Neuronal stem cell (in vitro differentiated cells): ENCODE data around the gene SLC25A22.
A peak's percentile ranks its signal among the peaks of the same experiment; 100 is the strongest.

ENCODE experiments used
- DNase-seq: peaks from one replicate; pipeline ENCODE4 v3.0.0-alpha.2; 2013; ENCODE audit warnings: low spot score
- H2AFZ ChIP-seq: one replicate; pipeline ENCODE4 v1.6.1; 2013; ENCODE audit warnings: mild to moderate bottlenecking, low read length, inconsistent platforms
- H2AK5ac ChIP-seq: 2 replicates; pipeline ENCODE4 v1.6.1; 2013; ENCODE audit warnings: low read depth, mild to moderate bottlenecking, inconsistent platforms, low read length, moderate library complexity, mixed read lengths
- H2BK120ac ChIP-seq: 2 replicates; pipeline ENCODE4 v1.6.1; 2013; ENCODE audit warnings: low read depth, mild to moderate bottlenecking, inconsistent platforms, low read length, moderate library complexity, mixed read lengths
- H2BK12ac ChIP-seq: one replicate; pipeline ENCODE4 v1.6.1; 2013; ENCODE audit warnings: low read length, inconsistent platforms
- H2BK15ac ChIP-seq: 2 replicates; pipeline ENCODE4 v1.6.1; 2013; ENCODE audit warnings: mild to moderate bottlenecking, low read length, inconsistent platforms, mixed read lengths
- H2BK5ac ChIP-seq: one replicate; pipeline ENCODE4 v1.6.1; 2013; ENCODE audit warnings: inconsistent platforms, mild to moderate bottlenecking, low read length, moderate library complexity
- H3K14ac ChIP-seq: one replicate; pipeline ENCODE4 v1.6.1; 2013; ENCODE audit warnings: low read length, inconsistent platforms
- H3K18ac ChIP-seq: 2 replicates; pipeline ENCODE4 v1.6.1; 2013; ENCODE audit warnings: low read length, inconsistent platforms
- H3K23ac ChIP-seq: 2 replicates; pipeline ENCODE4 v1.6.1; 2013; ENCODE audit warnings: low read depth, mild to moderate bottlenecking, mixed read lengths, low read length, inconsistent platforms; ENCODE audit not compliant: poor library complexity
- H3K27ac ChIP-seq: replicated peaks from 3 replicates; pipeline ENCODE4 v1.5.1; 2013; ENCODE audit warnings: low read length, inconsistent platforms
- H3K27me3 ChIP-seq, 3 experiments: 2 replicates each; pipeline ENCODE4 v1.6.1; 2013; ENCODE audit warnings: low read length in 3 of 3, mild to moderate bottlenecking in 2 of 3, inconsistent platforms in 1 of 3, low read depth in 1 of 3, mixed read lengths in 1 of 3, moderate library complexity in 1 of 3; ENCODE audit not compliant: control insufficient read depth in 3 of 3, insufficient read depth in 3 of 3
- H3K36me3 ChIP-seq, 2 donors: replicated peaks in 1 of 2; 2 replicates each; pipeline ENCODE4 v1.6.1; 2013; ENCODE audit warnings: low read length in 2 of 2; ENCODE audit not compliant: control insufficient read depth in 2 of 2, insufficient read depth in 2 of 2
- H3K4ac ChIP-seq: 2 replicates; pipeline ENCODE4 v1.6.1; 2013; ENCODE audit warnings: inconsistent platforms, mild to moderate bottlenecking, low read length, moderate library complexity
- H3K4me1 ChIP-seq, 2 donors: 1 replicate in 1 of 2; 2 replicates in 1 of 2; pipeline ENCODE4 v1.6.1; 2013; ENCODE audit warnings: low read length in 2 of 2, low read depth in 1 of 2; ENCODE audit not compliant: control insufficient read depth in 2 of 2, insufficient read depth in 1 of 2
- H3K4me2 ChIP-seq: one replicate; pipeline ENCODE4 v1.6.1; 2013; ENCODE audit warnings: mild to moderate bottlenecking, low read length, inconsistent platforms; ENCODE audit not compliant: insufficient read depth, poor library complexity, severe bottlenecking
- H3K4me3 ChIP-seq, 2 donors: 2 replicates each; pipeline ENCODE4 v1.5.1; 2013; ENCODE audit warnings: low read length in 2 of 2, mild to moderate bottlenecking in 2 of 2, inconsistent platforms in 1 of 2, moderate library complexity in 1 of 2
- H3K79me1 ChIP-seq: one replicate; pipeline ENCODE4 v1.6.1; 2013; ENCODE audit warnings: low read depth, mild to moderate bottlenecking, inconsistent platforms, low read length, moderate library complexity
- H3K9ac ChIP-seq: one replicate; pipeline ENCODE4 v1.6.1; 2013; ENCODE audit warnings: mild to moderate bottlenecking, low read depth, low read length, inconsistent platforms; ENCODE audit not compliant: poor library complexity
- H3K9me3 ChIP-seq, 2 donors: replicated peaks in 1 of 2; 2 replicates each; pipeline versions ENCODE3 to v1.6.1; 2013; ENCODE audit warnings: low read length in 2 of 2, mild to moderate bottlenecking in 2 of 2, inconsistent platforms in 1 of 2, low read depth in 1 of 2, mixed read lengths in 1 of 2, moderate library complexity in 1 of 2; ENCODE audit not compliant: control insufficient read depth in 2 of 2, insufficient read depth in 1 of 2
- H4K8ac ChIP-seq: one replicate; pipeline ENCODE4 v1.6.1; 2013; ENCODE audit warnings: low read depth, mild to moderate bottlenecking, inconsistent platforms, low read length, moderate library complexity
- H4K91ac ChIP-seq: one replicate; pipeline ENCODE4 v1.6.1; 2013; ENCODE audit warnings: low read length, low read depth, mild to moderate bottlenecking, inconsistent platforms; ENCODE audit not compliant: poor library complexity
- WGBS, 2 donors: extraction: QIAGEN DNeasy Blood & Tissue Kit; methylation state at CpG; one replicate each; pipeline ENCODE4 v1.1.7; 2013; ENCODE audit warnings: missing lambda C conversion rate in 2 of 2, mixed read lengths in 1 of 2; ENCODE audit not compliant: insufficient read length in 2 of 2, insufficient replicate concordance in 1 of 2; ENCODE audit errors: extremely low coverage in 2 of 2; 5-methylcytosine and 5-hydroxymethylcytosine counted together

SLC25A22 gene

DNA sequence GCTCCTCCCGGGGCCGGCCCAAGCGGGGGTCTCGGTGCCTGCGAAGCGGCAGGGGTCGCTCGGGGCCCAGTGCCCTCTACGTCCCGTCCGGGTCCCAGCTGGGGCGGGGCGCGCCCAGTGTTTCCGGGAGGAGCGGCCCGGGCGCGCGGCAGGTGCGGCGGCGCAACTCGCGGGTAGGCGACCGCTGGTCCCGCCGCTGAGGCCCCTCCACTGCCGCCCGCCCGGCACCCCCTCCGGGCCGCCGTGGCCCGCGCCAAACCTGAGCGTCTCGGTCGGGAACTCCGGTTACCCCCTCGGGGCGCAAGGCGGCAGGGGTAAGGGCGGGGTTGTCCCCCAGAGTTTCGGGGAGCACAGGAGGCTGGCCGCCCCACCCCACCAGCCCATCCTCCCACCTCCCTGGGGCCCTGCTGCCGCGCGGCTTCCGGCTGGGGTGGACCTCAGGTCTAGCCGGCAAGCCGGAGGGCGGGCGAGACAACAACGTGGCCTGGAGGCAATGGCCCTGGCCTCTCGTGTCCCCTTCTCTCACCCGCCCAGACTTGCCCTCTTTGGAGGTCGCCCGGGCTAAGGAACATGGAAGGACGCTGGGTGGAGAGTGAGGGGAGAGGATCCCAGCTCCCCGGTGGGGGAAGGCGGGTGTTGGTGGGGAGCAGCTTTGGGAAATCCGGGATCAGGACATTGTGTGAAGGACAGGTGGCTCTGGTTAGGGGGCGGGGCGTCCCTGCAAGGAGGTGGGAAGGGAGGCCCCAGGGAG lies 29.2 kb upstream of the SLC25A22 start:
- Histone ChIP-seq H3K9me3 (peaks cover 0 to 3% of the 10 kb centered on the region in 2 donors), H3K9ac (peak overlapping the region; percentile 77), H2AFZ (peak overlapping the region; percentile 80), H2AK5ac (peak overlapping the region; percentile 85), H3K27me3 (peaks cover 9 to 56% (median 18%) of the 10 kb centered on the region in 3 experiments), H2BK15ac (peak overlapping the region; percentile 69), H4K91ac (no peak overlapping the region), H3K36me3 (peaks cover 0 to 25% of the 10 kb centered on the region in 2 donors), H3K4ac (no peak overlapping the region), H2BK120ac (no peak overlapping the region), H3K4me3 (peak overlapping the region; percentile 45 to 55), H3K4me1 (peaks cover 44 to 50% of the 10 kb centered on the region in 2 donors), H3K4me2 (peak overlapping the region; percentile 83), H3K14ac (peak overlapping the region; percentile 97), H4K8ac (no peak overlapping the region), H2BK5ac (peak overlapping the region; percentile 88), H3K18ac (peak overlapping the region; percentile 92), H2BK12ac (no peak overlapping the region), H3K79me1 (peaks cover 3% of the 10 kb centered on the region), H3K23ac (peak overlapping the region; percentile 93), H3K27ac (no peak overlapping the region)
- DNase-seq: no peak
- WGBS, 2 donors: no CpG with 5 or more reads among the region's 66 CpGs

DNA sequence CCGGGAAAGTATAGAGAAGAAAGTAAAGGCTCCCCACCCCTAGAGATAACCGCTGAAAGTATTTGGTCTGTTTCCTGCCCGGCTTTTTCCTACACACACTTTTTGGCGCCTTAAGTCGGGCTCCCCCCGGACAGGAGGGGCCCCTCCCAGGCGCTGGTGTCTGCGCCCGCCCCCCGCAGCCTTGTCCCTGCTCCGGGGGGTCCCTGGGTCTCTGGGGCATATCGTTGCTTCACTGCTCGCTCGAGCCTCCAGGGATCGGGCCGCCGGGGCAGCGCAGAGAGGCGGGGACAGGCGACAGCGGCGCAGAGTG lies 28.7 kb upstream of the SLC25A22 start:
- Histone ChIP-seq H3K27ac (no peak overlapping the region), H3K79me1 (peaks cover 3% of the 10 kb centered on the region), H2BK120ac (no peak overlapping the region), H3K27me3 (peaks cover 9 to 52% (median 13%) of the 10 kb centered on the region in 3 experiments), H3K9ac (peak overlapping the region; percentile 77), H3K23ac (peak overlapping the region; percentile 93), H3K36me3 (peaks cover 0 to 30% of the 10 kb centered on the region in 2 donors), H3K14ac (no peak overlapping the region), H2AK5ac (no peak overlapping the region), H4K91ac (no peak overlapping the region), H2BK5ac (peak overlapping the region; percentile 88), H4K8ac (no peak overlapping the region), H2AFZ (peak overlapping the region; percentile 80), H3K4me3 (peak overlapping the region; percentile 45 to 55), H2BK15ac (no peak overlapping the region), H3K4ac (no peak overlapping the region), H3K4me1 (peaks cover 38 to 44% of the 10 kb centered on the region in 2 donors), H2BK12ac (no peak overlapping the region), H3K18ac (peak overlapping the region; percentile 92), H3K4me2 (peak overlapping the region; percentile 83), H3K9me3 (peaks cover 0 to under 1% of the 10 kb centered on the region in 2 donors)
- no CpG with 5 or more reads among the region's 22 CpGs for WGBS, 2 donors
- no peak for DNase-seq

DNA sequence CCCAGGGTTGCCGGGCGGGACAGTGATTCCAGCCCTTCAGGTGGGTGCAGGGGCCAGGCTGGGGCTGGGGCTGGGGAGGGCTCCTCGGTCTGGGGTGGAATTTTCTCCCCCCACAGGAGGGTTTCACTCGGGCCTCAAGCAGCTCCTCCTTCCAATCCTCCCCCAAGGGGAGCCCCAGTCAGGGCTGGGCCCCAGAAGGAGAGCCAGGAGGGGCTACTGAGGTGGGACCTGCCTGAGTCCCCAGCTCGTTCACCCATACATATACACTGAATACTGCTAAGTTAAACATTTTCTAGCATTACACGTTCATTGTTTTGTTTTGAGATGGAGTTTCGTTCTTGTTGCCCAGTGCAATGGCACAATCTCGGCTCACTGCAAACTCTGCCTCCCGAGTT lies 28.1 kb upstream of the SLC25A22 start:
- Histone ChIP-seq H2BK12ac (no peak overlapping the region), H3K9me3 (no peaks in the 10 kb centered on the region), H2AFZ (no peak overlapping the region), H2BK120ac (no peak overlapping the region), H4K8ac (no peak overlapping the region), H3K4ac (peak overlapping the region; percentile 23), H4K91ac (no peak overlapping the region), H3K79me1 (peaks cover 3% of the 10 kb centered on the region), H3K27ac (no peak overlapping the region), H3K23ac (no peak overlapping the region), H3K27me3 (peaks cover 6 to 47% (median 8%) of the 10 kb centered on the region in 3 experiments), H2BK5ac (no peak overlapping the region), H3K36me3 (peaks cover 0 to 36% of the 10 kb centered on the region in 2 donors), H3K4me3 (no peak overlapping the region), H2BK15ac (no peak overlapping the region), H3K4me2 (no peak overlapping the region), H3K18ac (no peak overlapping the region), H3K4me1 (peaks cover 33 to 39% of the 10 kb centered on the region in 2 donors), H2AK5ac (peak overlapping the region; percentile 70), H3K9ac (no peak overlapping the region), H3K14ac (no peak overlapping the region)
- WGBS, 2 donors: no CpG with 5 or more reads among the region's 9 CpGs
- DNase-seq: no peak

DNA sequence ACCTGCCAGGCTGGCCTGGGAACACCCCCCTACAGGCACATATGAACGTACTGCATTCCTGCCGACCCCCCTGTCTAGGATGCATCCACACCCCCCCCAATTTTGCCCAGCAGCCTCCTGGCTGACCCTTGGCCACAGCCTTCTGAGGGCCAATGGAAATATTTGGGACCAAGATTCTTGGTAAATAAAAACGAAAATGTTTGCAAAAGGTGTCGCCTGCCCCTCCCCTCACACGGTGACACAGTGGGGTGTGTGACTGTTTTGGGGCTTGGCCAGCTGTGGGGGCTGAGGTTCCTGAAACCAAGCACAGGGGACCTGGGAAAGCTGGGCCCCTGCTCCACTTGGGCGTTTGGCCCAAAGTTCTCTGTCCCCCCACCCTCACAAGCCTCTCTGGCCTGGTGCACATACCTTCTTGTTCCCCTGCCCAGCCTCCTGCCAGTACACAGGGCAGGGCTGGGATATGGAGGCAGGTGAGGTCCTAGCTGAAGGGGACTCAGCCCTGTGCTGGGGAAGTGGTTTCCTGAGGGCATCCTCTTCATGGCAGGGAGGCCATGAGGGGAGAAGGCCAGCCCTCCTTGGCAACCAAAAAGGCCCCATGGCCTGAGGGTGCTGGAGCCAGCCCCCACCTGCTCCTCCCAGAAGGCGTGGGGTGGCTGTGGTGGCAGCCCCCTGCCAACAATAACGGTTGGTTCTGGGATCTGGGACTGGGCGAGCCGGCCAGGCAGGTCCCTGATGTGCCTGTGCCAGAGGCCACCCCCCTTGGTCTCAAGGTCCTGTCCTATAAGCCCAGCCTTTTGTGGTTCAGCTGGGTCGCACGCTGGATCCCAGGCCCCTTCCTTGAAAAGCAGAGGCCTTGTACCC lies 27.5 kb upstream of the SLC25A22 start:
- Histone ChIP-seq H2AK5ac (peak overlapping the region; percentile 70), H3K23ac (no peak overlapping the region), H3K9ac (peak overlapping the region; percentile 60), H3K14ac (no peak overlapping the region), H3K4ac (peak overlapping the region; percentile 23), H2AFZ (no peak overlapping the region), H3K4me1 (peaks cover 31 to 36% of the 10 kb centered on the region in 2 donors), H3K79me1 (peaks cover 3% of the 10 kb centered on the region), H4K8ac (no peak overlapping the region), H2BK120ac (no peak overlapping the region), H2BK15ac (no peak overlapping the region), H3K27ac (no peak overlapping the region), H3K4me2 (no peak overlapping the region), H3K9me3 (no peaks in the 10 kb centered on the region), H3K36me3 (peaks cover 0 to 37% of the 10 kb centered on the region in 2 donors), H4K91ac (no peak overlapping the region), H2BK12ac (no peak overlapping the region), H2BK5ac (no peak overlapping the region), H3K4me3 (no peak overlapping the region), H3K18ac (no peak overlapping the region), H3K27me3 (peaks cover 2 to 40% (median 3%) of the 10 kb centered on the region in 3 experiments)
- WGBS, 2 donors: no CpG with 5 or more reads among the region's 12 CpGs
- no peak for DNase-seq
